Measurements from ENCODE around the gene PLA2G2D.

- TF ChIP-seq POLR2AphosphoS5 (IDR thresholded peaks at IDR 0.05; ENCODE audit: low read depth) (no peak), CTCF (conservative IDR thresholded peaks at IDR 0.05; ENCODE audit: low read depth in 2 of 2) (peak; percentile 74 to 87)
Measured at GRCh38 chr1:20100632-20101355, 18.5 kb downstream of the PLA2G2D start.

Measured in GM23338 (cell line).